GM19035 (cell line): Measurements from ENCODE around the gene MRPL49.
"Not testable (repeated sequence)": the region's sequence is repeated elsewhere in the genome, so short reads cannot be mapped to it uniquely, and the experiment has no call there.

Source experiments
- ATAC-seq: cut with Tn5 transposase; IDR thresholded peaks from one replicate; pipeline ENCODE4 v1.9.1; 2021; ENCODE audit not compliant: unreplicated experiment

The MRPL49 gene

GRCh38 chr11:65160643-65161042, 38.5 kb downstream of the MRPL49 start:
- no peak for ATAC-seq

- no peak for ATAC-seq
Observed at GRCh38 chr11:65163684-65164083, 41.6 kb downstream of the MRPL49 start.

GRCh38 chr11:65165410-65166317, 43.5 kb downstream of the MRPL49 start:
- ATAC-seq: no peak

GRCh38 chr11:65166893-65167292, 44.8 kb downstream of the MRPL49 start:
- no peak for ATAC-seq

GRCh38 chr11:65167656-65168055, 45.5 kb downstream of the MRPL49 start:
- no peak for ATAC-seq

- ATAC-seq: no peak
Observed at GRCh38 chr11:65169164-65169641, 47.1 kb downstream of the MRPL49 start.

GRCh38 chr11:65170058-65170534, 48.0 kb downstream of the MRPL49 start, which contains the start of gene SPDYC:
Gene SPDYC (plus strand): TSS chr11:65170233. CDS start chr11:65171358, 1,125 bp downstream.
- no peak for ATAC-seq

GRCh38 chr11:65172600-65172999, 50.5 kb downstream of the MRPL49 start:
- no peak for ATAC-seq

GRCh38 chr11:65174571-65175010, 52.5 kb downstream of the MRPL49 start:
- ATAC-seq: not testable (repeated sequence)
